Pancreas (tissue), 10 donors: ENCODE data around the gene LAMA2. TPM values are rescaled to one million over a fixed set of nuclear protein-coding genes. Genes with fewer than 3 reads are reported as not detected.
"Not testable (repeated sequence)": the region's sequence is repeated elsewhere in the genome, so short reads cannot be mapped to it uniquely, and the experiment has no call there.

Experiments
- ATAC-seq, 4 donors: fragments of 200-7000 bp; cut with Tn5 transposase; one replicate each; pipeline versions ENCODE4 v1.8.0 to v1.9.1; 2020; ENCODE audit warnings: mild to moderate bottlenecking in 4 of 4, moderate library complexity in 4 of 4
- DNase-seq, 6 donors: peaks; one replicate each; pipeline ENCODE4 v3.0.0-alpha.2; 2020
- FAIRE-seq: peaks from 2 replicates; lab custom pipeline; 2012; peaks lifted over from hg19 to GRCh38; lab: Jason Lieb, UNC
- H3K27ac ChIP-seq, 4 donors: fragments of 200-600 bp; sonication (generic); 1 replicate in 3 of 4; 2 replicates in 1 of 4; pipeline versions ENCODE4 v1.5.0 to v1.8.0; 2020
- H3K27me3 ChIP-seq, 4 donors: fragments of 200-600 bp; one replicate each; pipeline ENCODE4 v1.8.0; 2021
- H3K36me3 ChIP-seq, 3 donors: fragments of 200-600 bp; sonication (generic) in 1 of 3; one replicate each; pipeline versions ENCODE4 v1.5.0 to v1.8.0; 2020 to 2021
- H3K4me1 ChIP-seq, 3 donors: fragments of 200-600 bp; one replicate each; pipeline ENCODE4 v1.8.0; 2021
- H3K4me3 ChIP-seq, 4 donors: fragments of 200-600 bp; sonication (generic) in 2 of 4; one replicate each; pipeline versions ENCODE4 v1.5.0 to v1.8.0; 2020 to 2021
- H3K9me3 ChIP-seq, 4 donors: fragments of 200-600 bp; one replicate each; pipeline ENCODE4 v1.8.0; 2021
- CTCF ChIP-seq, 4 donors: fragments of 200-600 bp; sonication (generic) in 3 of 4; IDR thresholded peaks; one replicate each; pipeline versions ENCODE4 v1.5.0 to v1.8.0; 2021; ENCODE audit warnings: antibody characterized with exemption in 4 of 4
- WGBS, 2 donors: extraction: QIAGEN DNeasy Blood & Tissue Kit; methylation state at CpG; one replicate each; pipeline ENCODE4 v1.1.7; 2013; 5-methylcytosine and 5-hydroxymethylcytosine counted together
- intact Hi-C, 3 donors: fragments of 100-400 bp; cut with DNase I; formaldehyde crosslinking; loops; one replicate each; pipeline versions ENCODE4 v1.11.1 to v1.14.2; 2022
- polyA plus RNA-seq, 2 donors: library from polyadenylated mRNA; stranded (reverse); fragments of 200-250 nt; gene quantifications; one replicate each; pipeline ENCODE4 v1.2.3, GENCODE V29; 2013
- total RNA-seq, 6 donors: library from RNA; stranded (reverse); fragmentation: NEBNext Ultra II Directional in 4 of 6; extraction: Animal tissue kit (Norgen Biotek cat#: 25700) in 4 of 6; gene quantifications; one replicate each; pipeline versions ENCODE4 v1.2.1 to v1.2.4, GENCODE V29; 2021 to 2023
- donor health status: healthy with polysubstance abuse.
- donor health status: DM: no; HTN: no; CAD: no; lungs with moderate emphysema.
- donor health status: DM: no; HTN: no; CAD: no.
- donor health status: control.
- donor health status: control.
- donor health status: Bipolar disorder and iron deficiency.
- donor health status: DM: yes; HTN: yes; CAD: no.
- donor health status: DM: no; HTN: no; CAD: no.
- donor health status: DM: no; HTN: no; CAD: no.
- donor health status: DM: yes; HTN: yes; CAD: no.

The LAMA2 gene
- total and polyA plus RNA-seq, 8 donors = 1.2 to 26.2 (median 6.2) TPM

DNA sequence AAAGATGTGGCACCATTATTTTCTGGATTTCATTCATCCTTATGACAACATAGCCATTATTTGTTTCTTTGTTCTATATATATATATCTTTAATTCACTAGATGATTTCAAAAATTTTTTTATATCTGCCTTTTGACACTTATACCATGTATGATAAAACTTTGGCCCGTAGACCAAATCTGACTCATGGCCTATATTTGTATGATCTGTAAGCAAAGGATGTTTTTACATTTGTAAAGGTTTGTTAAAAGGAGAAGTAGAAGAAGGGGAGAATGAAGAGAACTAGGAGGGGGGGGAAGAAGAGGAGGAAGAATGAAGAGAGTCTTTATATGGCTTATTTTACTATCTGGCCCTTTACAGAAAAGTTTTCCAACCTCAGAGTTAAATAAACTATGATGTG, 279.7 kb downstream of the LAMA2 start:
- no peaks in the 10 kb centered on the region for H3K36me3 ChIP-seq
- DNase-seq = no peak
- H3K4me3 ChIP-seq = no peak overlapping the region
- FAIRE-seq = no peak
- no peak for ATAC-seq
- H3K9me3 ChIP-seq = no peaks in the 10 kb centered on the region
- intact Hi-C loops = no loop called here
- H3K4me1 ChIP-seq = no peaks in the 10 kb centered on the region
- 83 to 95% methylated on average over 1 of the region's 1 CpG for WGBS, 2 donors
- no peak for TF ChIP-seq CTCF (IDR thresholded peaks at IDR 0.05)
- no peak overlapping the region for H3K27ac ChIP-seq
- H3K27me3 ChIP-seq = no peaks in the 10 kb centered on the region

GRCh38 chr6:129163551-129163950, 280.6 kb downstream of the LAMA2 start:
- Histone ChIP-seq H3K36me3 (no peaks in the 10 kb centered on the region), H3K27me3 (no peaks in the 10 kb centered on the region), H3K27ac (no peak overlapping the region), H3K4me1 (no peaks in the 10 kb centered on the region), H3K9me3 (no peaks in the 10 kb centered on the region), H3K4me3 (no peak overlapping the region)
- no peak for DNase-seq
- TF ChIP-seq CTCF (IDR thresholded peaks at IDR 0.05) = no peak
- intact Hi-C loops = no loop called here
- ATAC-seq = no peak
- 88 to 89% methylated on average over 2 of the region's 2 CpGs for WGBS, 2 donors
- no peak for FAIRE-seq

DNA sequence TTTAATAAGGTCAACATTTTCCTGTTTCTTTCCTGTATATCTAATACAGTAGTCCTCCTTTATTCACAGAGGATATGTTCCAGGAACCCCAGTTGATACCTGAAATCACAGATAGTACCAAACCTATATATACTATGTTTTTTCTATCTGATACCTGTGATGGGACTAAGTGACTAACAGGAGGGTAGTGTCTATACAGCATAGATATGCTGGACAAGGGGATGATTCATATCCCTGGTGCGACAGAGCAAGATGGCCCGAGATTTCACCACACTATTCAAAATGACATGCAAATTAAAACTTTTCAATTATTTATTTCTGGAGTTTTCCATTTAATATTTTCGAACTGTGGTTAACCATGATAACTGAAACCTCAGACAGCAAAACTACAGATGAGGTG, 281.1 kb downstream of the LAMA2 start:
- Histone ChIP-seq H3K9me3 (no peaks in the 10 kb centered on the region), H3K4me1 (no peaks in the 10 kb centered on the region), H3K36me3 (no peaks in the 10 kb centered on the region), H3K27me3 (no peaks in the 10 kb centered on the region), H3K4me3 (no peak overlapping the region), H3K27ac (no peak overlapping the region)
- FAIRE-seq (no peak), ATAC-seq (no peak), DNase-seq (no peak)
- no peak for TF ChIP-seq CTCF (IDR thresholded peaks at IDR 0.05)
- intact Hi-C loops = no loop called here
- 77 to 82% methylated on average over 3 of the region's 3 CpGs for WGBS, 2 donors

DNA sequence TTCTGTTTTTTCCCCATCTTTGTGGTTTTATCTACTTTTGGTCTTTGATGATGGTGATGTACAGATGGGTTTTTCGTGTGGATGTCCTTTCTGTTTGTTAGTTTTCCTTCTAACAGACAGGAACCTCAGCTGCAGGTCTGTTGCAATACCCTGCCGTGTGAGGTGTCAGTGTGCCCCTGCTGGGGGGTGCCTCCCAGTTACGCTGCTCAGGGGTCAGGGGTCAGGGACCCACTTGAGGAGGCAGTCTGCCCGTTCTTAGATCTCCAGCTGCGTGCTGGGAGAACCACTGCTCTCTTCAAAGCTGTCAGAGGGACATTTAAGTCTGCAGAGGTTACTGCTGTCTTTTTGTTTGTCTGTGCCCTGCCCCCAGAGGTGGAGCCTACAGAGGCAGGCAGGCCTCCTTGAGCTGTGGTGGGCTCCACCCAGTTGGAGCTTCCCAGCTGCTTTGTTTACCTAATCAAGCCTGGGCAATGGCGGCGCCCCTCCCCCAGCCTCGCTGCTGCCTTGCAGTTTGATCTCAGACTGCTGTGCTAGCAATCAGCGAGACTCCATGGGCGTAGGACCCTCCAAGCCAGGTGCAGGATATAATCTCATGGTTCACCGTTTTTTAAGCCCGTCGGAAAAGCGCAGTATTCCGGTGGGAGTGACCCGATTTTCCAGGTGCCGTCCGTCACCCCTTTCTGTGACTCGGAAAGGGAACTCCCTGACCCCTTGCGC, 289.5 kb downstream of the LAMA2 start:
- FAIRE-seq, intact Hi-C loops, H3K27me3 ChIP-seq, H3K4me1 ChIP-seq, ATAC-seq, H3K9me3 ChIP-seq, H3K27ac ChIP-seq, H3K36me3 ChIP-seq: not testable (repeated sequence)
- 22 to 30% methylated on average over 20 of the region's 20 CpGs for WGBS, 2 donors
- peak in 2 of 6 donors; percentile 24 to 43 for DNase-seq
- H3K4me3 ChIP-seq = peak overlapping the region in 1 of 4 donors; percentile 25

DNA sequence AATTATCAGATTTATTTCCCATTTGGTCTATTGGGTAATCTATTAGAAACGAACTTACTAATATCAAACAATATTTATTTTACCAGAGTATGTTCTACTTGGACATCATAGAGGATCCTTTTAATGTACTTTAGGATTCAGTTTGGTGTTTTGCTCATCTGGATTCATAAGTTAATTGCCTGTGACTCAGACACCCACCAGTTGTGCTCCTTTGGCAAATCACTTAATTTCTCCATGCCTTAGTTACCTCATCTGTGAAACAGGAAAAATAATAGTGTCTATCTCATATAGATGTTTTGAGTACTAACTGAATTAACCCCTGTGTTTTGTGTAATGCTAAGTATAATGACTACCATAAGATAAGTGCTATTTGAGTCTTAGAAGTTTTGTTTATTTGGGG, 292.1 kb downstream of the LAMA2 start:
- intact Hi-C loops = no loop called here
- no peaks in the 10 kb centered on the region for H3K36me3 ChIP-seq
- FAIRE-seq = no peak
- no peak overlapping the region for H3K4me3 ChIP-seq
- WGBS, 2 donors = 36 to 38% methylated on average over 1 of the region's 1 CpG
- no peak for DNase-seq
- no peaks in the 10 kb centered on the region for H3K9me3 ChIP-seq
- no peak for ATAC-seq
- no peaks in the 10 kb centered on the region for H3K27me3 ChIP-seq
- TF ChIP-seq CTCF (IDR thresholded peaks at IDR 0.05) = no peak
- H3K27ac ChIP-seq = no peak overlapping the region
- H3K4me1 ChIP-seq = no peaks in the 10 kb centered on the region
